ENCODE measurements around the gene PRG3.

PRG3 gene

GRCh38 chr11:57416436-57416835, 35.5 kb upstream of the PRG3 start:
- no peak for TF ChIP-seq FOXP2 (optimal IDR thresholded peaks at IDR 0.05; ENCODE audit: borderline replicate concordance, extremely low read depth, extremely low read length, insufficient read depth)
- no peak for TF ChIP-seq SIN3A (IDR thresholded peaks at IDR 0.05; ENCODE audit: borderline replicate concordance, insufficient read depth, low read length)
- TF ChIP-seq, protein P1, sequence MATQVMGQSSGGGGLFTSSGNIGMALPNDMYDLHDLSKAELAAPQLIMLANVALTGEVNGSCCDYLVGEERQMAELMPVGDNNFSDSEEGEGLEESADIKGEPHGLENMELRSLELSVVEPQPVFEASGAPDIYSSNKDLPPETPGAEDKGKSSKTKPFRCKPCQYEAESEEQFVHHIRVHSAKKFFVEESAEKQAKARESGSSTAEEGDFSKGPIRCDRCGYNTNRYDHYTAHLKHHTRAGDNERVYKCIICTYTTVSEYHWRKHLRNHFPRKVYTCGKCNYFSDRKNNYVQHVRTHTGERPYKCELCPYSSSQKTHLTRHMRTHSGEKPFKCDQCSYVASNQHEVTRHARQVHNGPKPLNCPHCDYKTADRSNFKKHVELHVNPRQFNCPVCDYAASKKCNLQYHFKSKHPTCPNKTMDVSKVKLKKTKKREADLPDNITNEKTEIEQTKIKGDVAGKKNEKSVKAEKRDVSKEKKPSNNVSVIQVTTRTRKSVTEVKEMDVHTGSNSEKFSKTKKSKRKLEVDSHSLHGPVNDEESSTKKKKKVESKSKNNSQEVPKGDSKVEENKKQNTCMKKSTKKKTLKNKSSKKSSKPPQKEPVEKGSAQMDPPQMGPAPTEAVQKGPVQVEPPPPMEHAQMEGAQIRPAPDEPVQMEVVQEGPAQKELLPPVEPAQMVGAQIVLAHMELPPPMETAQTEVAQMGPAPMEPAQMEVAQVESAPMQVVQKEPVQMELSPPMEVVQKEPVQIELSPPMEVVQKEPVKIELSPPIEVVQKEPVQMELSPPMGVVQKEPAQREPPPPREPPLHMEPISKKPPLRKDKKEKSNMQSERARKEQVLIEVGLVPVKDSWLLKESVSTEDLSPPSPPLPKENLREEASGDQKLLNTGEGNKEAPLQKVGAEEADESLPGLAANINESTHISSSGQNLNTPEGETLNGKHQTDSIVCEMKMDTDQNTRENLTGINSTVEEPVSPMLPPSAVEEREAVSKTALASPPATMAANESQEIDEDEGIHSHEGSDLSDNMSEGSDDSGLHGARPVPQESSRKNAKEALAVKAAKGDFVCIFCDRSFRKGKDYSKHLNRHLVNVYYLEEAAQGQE (IDR thresholded peaks at IDR 0.05; ENCODE audit: insufficient read depth in 1 of 2, low read depth in 2 of 2, low read length in 2 of 2), result no peak
- TF ChIP-seq POLR2AphosphoS5 (IDR thresholded peaks at IDR 0.05; ENCODE audit: low read depth, low read length), result no peak
- no peak for TF ChIP-seq TAF1 (IDR thresholded peaks at IDR 0.05; ENCODE audit: borderline replicate concordance, insufficient read depth, low read length)

- TF ChIP-seq TAF1 (IDR thresholded peaks at IDR 0.05; ENCODE audit: borderline replicate concordance, insufficient read depth, low read length), result no peak
- TF ChIP-seq SIN3A (IDR thresholded peaks at IDR 0.05; ENCODE audit: borderline replicate concordance, insufficient read depth, low read length), result no peak
- TF ChIP-seq FOXP2 (optimal IDR thresholded peaks at IDR 0.05; ENCODE audit: borderline replicate concordance, extremely low read depth, extremely low read length, insufficient read depth), result no peak
- TF ChIP-seq, protein P1 (IDR thresholded peaks at IDR 0.05; ENCODE audit: insufficient read depth in 1 of 2, low read depth in 2 of 2, low read length in 2 of 2), result no peak
- TF ChIP-seq POLR2AphosphoS5 (IDR thresholded peaks at IDR 0.05; ENCODE audit: low read depth, low read length), result no peak
These were observed 33.8 kb upstream of the PRG3 start for GRCh38 chr11:57414612-57415212.

GRCh38 chr11:57413681-57414080, 32.7 kb upstream of the PRG3 start:
- no peak for TF ChIP-seq SIN3A (IDR thresholded peaks at IDR 0.05; ENCODE audit: borderline replicate concordance, insufficient read depth, low read length)
- TF ChIP-seq POLR2AphosphoS5 (IDR thresholded peaks at IDR 0.05; ENCODE audit: low read depth, low read length), result no peak
- TF ChIP-seq, protein P1 (IDR thresholded peaks at IDR 0.05; ENCODE audit: insufficient read depth in 1 of 2, low read depth in 2 of 2, low read length in 2 of 2), result no peak
- TF ChIP-seq TAF1 (IDR thresholded peaks at IDR 0.05; ENCODE audit: borderline replicate concordance, insufficient read depth, low read length), result no peak

- TF ChIP-seq SIN3A (IDR thresholded peaks at IDR 0.05; ENCODE audit: borderline replicate concordance, insufficient read depth, low read length), result no peak
- TF ChIP-seq TAF1 (IDR thresholded peaks at IDR 0.05; ENCODE audit: borderline replicate concordance, insufficient read depth, low read length), result no peak
- no peak for TF ChIP-seq FOXP2 (optimal IDR thresholded peaks at IDR 0.05; ENCODE audit: borderline replicate concordance, extremely low read depth, extremely low read length, insufficient read depth)
These were observed 29.3 kb upstream of the PRG3 start for GRCh38 chr11:57410287-57410686.

DNA sequence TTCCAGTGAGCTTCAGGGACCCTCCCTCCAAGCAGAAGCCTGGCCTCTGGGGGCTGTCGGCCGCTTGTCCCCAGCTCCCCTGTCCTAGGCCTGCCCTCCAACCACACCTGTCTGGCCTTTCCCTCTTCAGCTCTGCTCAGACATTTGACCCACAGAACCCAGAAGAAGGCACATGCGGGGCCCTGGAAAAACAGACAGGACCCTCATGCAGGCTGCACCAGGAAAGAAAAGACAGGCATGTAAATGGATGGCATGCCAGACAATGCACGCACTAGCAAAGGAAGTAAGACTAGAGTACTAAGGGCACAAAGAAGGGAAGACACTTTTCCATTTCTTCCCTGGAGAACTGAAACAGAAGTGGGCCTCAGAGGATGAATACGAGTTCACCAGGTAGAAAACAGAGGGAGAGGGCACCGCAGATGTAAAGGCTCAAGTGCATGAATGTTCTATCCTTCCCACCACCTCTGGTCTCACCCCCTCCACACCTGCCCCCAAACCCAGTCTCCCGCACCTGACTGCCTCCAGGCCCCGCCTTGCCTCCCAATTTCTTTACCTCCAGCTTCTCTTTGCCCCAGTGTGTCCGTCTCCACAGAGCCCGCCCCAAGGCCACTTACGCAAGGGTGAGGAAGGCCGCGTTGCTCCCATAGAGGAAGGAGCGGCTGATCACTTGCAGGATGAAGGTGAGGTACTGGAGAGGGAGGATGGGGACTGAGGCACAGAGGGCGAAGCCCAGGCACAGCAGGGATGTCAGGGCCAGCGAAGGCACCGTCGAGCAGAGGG, 28.6 kb upstream of the PRG3 start:
- no peak for TF ChIP-seq POLR2AphosphoS5 (IDR thresholded peaks at IDR 0.05; ENCODE audit: low read depth, low read length)
- no peak for TF ChIP-seq TAF1 (IDR thresholded peaks at IDR 0.05; ENCODE audit: borderline replicate concordance, insufficient read depth, low read length)
- no peak for TF ChIP-seq SIN3A (IDR thresholded peaks at IDR 0.05; ENCODE audit: borderline replicate concordance, insufficient read depth, low read length)
- TF ChIP-seq, protein P1 (IDR thresholded peaks at IDR 0.05; ENCODE audit: insufficient read depth in 1 of 2, low read depth in 2 of 2, low read length in 2 of 2), result no peak
- TF ChIP-seq FOXP2 (optimal IDR thresholded peaks at IDR 0.05; ENCODE audit: borderline replicate concordance, extremely low read depth, extremely low read length, insufficient read depth), result no peak
